Tibial nerve (tissue), 4 donors: ENCODE measurements around the gene PIAS3. TPM values are rescaled to one million over a fixed set of nuclear protein-coding genes. Genes with fewer than 3 reads are reported as not detected.
A peak's percentile ranks its signal among the peaks of the same experiment; 100 is the strongest.

Source experiments
- DNase-seq, 2 donors: peaks; one replicate each; pipeline ENCODE4 v3.0.0-alpha.2; 2019; ENCODE audit warnings: low spot score in 2 of 2
- H3K27ac ChIP-seq, 4 donors: fragments of 200-600 bp; sonication (generic) in 3 of 4; one replicate each; pipeline ENCODE4 v1.5.1; 2017 to 2019; ENCODE audit warnings: mild to moderate bottlenecking in 1 of 4
- H3K27me3 ChIP-seq, 2 donors: fragments of 200-600 bp; sonication (generic) in 1 of 2; one replicate each; pipeline versions ENCODE4 v1.5.1 to v1.6.0; 2017 to 2019
- H3K36me3 ChIP-seq, 3 donors: fragments of 200-600 bp; sonication (generic); one replicate each; pipeline ENCODE4 v1.5.1; 2018 to 2019
- H3K4me1 ChIP-seq, 4 donors: fragments of 200-600 bp; sonication (generic) in 3 of 4; one replicate each; pipeline ENCODE4 v1.5.1; 2017 to 2019
- H3K4me3 ChIP-seq, 4 donors: fragments of 200-600 bp; sonication (generic) in 3 of 4; one replicate each; pipeline ENCODE4 v1.5.1; 2017 to 2019; ENCODE audit warnings: mild to moderate bottlenecking in 1 of 4, moderate library complexity in 1 of 4
- H3K9me3 ChIP-seq, 4 donors: fragments of 200-600 bp; sonication (generic) in 3 of 4; one replicate each; pipeline ENCODE4 v1.5.1; 2017 to 2019
- EP300 ChIP-seq, 2 donors: sonication (generic); formaldehyde crosslinking; IDR thresholded peaks; one replicate each; pipeline ENCODE4 v1.6.1; 2017; ENCODE audit warnings: antibody characterized with exemption in 2 of 2, mild to moderate bottlenecking in 1 of 2
- POLR2A ChIP-seq, 2 donors: fragments of 450-650 bp; IDR thresholded peaks; one replicate each; pipeline ENCODE4 v1.6.1; 2017; ENCODE audit warnings: antibody characterized with exemption in 2 of 2, mild to moderate bottlenecking in 2 of 2, moderate library complexity in 2 of 2
- WGBS, 2 donors: methylation state at CpG; one replicate each; pipeline ENCODE4 v1.1.5; 2018; 5-methylcytosine and 5-hydroxymethylcytosine counted together
- total RNA-seq, 4 donors: library from RNA; depleted of rRNA; stranded (reverse); fragments of >200 nt; gene quantifications; one replicate each; pipeline ENCODE4 v1.1.0, GENCODE V29; 2016
- TF ChIP-seq, protein P1 (sequence below), 5 experiments: fragments of 200-600 bp in 3 of 5; fragments of 450-650 bp in 2 of 5; sonication (generic) in 3 of 5; IDR thresholded peaks; one replicate each; pipeline ENCODE4 v1.5.1; 2016 to 2019; ENCODE audit warnings: antibody characterized with exemption in 5 of 5, mild to moderate bottlenecking in 3 of 5, moderate library complexity in 2 of 5

PIAS3 gene
- total RNA-seq, 4 donors from 2014 or later = 25.5 to 29.1 (median 26.3) TPM

DNA sequence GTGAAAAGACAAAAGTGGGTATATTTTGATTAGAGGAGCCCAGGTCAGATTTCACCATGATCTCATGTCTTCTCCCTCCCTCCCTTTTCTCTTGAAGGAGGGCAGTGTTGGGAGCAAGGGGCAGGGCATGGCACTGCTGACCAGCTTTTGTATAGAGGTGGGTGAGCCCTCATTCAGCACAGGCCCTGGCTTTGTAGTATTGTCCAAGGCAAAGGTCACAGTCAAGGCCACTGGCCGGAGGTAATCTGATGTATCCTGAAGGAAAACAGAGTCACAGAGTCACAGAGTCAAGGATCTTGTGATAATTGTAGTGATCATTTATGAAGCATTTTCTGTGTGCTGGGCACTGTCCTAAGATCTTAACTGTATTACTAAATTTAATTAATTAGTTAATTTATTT is 39.1 kb upstream of the PIAS3 start:
- no peak overlapping the region for H3K4me3 ChIP-seq
- WGBS, 2 donors = 75 to 83% methylated on average over 1 of the region's 1 CpG
- H3K4me1 ChIP-seq = peaks cover 0 to 5% (median 2%) of the 10 kb centered on the region in 4 donors
- no peak for TF ChIP-seq POLR2A (IDR thresholded peaks at IDR 0.05)
- TF ChIP-seq EP300 (IDR thresholded peaks at IDR 0.05) = no peak
- TF ChIP-seq, protein P1, sequence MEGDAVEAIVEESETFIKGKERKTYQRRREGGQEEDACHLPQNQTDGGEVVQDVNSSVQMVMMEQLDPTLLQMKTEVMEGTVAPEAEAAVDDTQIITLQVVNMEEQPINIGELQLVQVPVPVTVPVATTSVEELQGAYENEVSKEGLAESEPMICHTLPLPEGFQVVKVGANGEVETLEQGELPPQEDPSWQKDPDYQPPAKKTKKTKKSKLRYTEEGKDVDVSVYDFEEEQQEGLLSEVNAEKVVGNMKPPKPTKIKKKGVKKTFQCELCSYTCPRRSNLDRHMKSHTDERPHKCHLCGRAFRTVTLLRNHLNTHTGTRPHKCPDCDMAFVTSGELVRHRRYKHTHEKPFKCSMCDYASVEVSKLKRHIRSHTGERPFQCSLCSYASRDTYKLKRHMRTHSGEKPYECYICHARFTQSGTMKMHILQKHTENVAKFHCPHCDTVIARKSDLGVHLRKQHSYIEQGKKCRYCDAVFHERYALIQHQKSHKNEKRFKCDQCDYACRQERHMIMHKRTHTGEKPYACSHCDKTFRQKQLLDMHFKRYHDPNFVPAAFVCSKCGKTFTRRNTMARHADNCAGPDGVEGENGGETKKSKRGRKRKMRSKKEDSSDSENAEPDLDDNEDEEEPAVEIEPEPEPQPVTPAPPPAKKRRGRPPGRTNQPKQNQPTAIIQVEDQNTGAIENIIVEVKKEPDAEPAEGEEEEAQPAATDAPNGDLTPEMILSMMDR (IDR thresholded peaks at IDR 0.05) = no peak
- no peaks in the 10 kb centered on the region for H3K9me3 ChIP-seq
- H3K27me3 ChIP-seq = no peaks in the 10 kb centered on the region
- no peak for DNase-seq
- peaks cover 0 to 52% (median 0%) of the 10 kb centered on the region in 3 donors for H3K36me3 ChIP-seq
- no peak overlapping the region for H3K27ac ChIP-seq

DNA sequence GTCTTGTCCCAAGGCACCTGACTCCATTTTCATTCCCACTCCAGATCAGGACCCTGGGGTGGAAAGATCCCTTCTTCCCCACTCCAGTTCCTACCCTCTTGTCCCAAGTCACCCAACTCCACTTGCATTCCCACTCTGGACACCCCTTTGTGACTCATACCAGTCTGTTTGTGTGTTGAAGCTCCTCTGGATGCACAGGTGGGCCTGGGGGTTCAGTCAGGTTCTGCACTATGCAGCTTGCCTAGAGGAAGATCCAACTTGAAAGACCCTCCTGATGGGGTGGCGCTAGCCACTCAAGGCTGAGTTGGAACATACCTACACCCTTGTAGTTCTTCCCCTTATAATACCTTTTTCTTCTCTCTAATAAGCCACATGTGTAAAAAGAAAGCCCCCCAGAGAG is 36.6 kb upstream of the PIAS3 start:
- TF ChIP-seq EP300 (IDR thresholded peaks at IDR 0.05) (no peak), POLR2A (IDR thresholded peaks at IDR 0.05) (no peak)
- TF ChIP-seq, protein P1 (IDR thresholded peaks at IDR 0.05) = no peak
- peaks cover 0 to 30% (median 21%) of the 10 kb centered on the region in 4 donors for H3K4me1 ChIP-seq
- no peaks in the 10 kb centered on the region for H3K9me3 ChIP-seq
- peaks cover 0 to 35% (median 0%) of the 10 kb centered on the region in 3 donors for H3K36me3 ChIP-seq
- H3K4me3 ChIP-seq = no peak overlapping the region
- no peak for DNase-seq
- H3K27ac ChIP-seq = no peak overlapping the region
- H3K27me3 ChIP-seq = no peaks in the 10 kb centered on the region
- WGBS, 2 donors = 100% methylated on average over 1 of the region's 1 CpG

DNA sequence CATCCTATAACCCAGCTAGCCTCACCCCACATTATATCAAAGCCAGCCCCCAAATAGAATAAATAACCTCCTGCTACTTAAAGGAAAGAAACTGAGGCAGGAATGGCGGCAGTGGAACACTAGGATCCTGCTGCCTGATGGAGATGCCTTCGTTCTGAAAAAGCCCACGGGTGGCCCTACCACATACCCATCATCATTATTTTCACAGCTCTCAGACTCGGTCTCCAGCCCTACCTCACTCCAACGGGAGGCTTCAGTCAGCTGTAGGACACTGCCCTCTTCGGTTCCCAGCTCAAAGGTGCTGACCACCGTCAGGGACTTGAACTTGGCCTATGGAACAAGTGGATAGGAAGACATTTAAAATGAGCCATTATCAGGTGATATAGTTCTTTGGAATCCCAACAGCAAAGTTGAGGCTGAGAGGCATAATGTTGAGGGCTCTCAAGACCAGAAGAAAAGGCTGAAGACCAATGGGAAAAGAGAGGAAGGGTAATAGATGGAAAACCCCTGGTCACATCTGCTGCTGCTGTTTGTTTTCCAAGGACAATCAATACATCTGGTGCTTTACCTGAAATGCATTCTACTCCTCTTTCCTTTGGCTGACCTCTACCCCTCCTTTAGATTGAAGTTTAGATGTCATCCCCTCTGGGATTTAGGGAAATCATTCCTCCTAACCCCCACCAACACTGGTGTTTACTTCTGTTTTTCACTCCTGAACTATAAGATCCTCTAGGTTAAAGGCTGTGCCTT is 34.6 kb upstream of the PIAS3 start:
- no peak for DNase-seq
- Histone ChIP-seq H3K4me3 (no peak overlapping the region), H3K36me3 (peaks cover 0 to 24% (median 0%) of the 10 kb centered on the region in 3 donors), H3K4me1 (peaks cover 0 to 30% (median 21%) of the 10 kb centered on the region in 4 donors), H3K9me3 (no peaks in the 10 kb centered on the region), H3K27ac (peak overlapping the region; percentile 73 to 94 (median 86)), H3K27me3 (no peaks in the 10 kb centered on the region)
- TF ChIP-seq POLR2A (IDR thresholded peaks at IDR 0.05) = no peak
- no peak for TF ChIP-seq EP300 (IDR thresholded peaks at IDR 0.05)
- TF ChIP-seq, protein P1 (IDR thresholded peaks at IDR 0.05) = no peak
- 86 to 87% methylated on average over 7 of the region's 7 CpGs for WGBS, 2 donors

DNA sequence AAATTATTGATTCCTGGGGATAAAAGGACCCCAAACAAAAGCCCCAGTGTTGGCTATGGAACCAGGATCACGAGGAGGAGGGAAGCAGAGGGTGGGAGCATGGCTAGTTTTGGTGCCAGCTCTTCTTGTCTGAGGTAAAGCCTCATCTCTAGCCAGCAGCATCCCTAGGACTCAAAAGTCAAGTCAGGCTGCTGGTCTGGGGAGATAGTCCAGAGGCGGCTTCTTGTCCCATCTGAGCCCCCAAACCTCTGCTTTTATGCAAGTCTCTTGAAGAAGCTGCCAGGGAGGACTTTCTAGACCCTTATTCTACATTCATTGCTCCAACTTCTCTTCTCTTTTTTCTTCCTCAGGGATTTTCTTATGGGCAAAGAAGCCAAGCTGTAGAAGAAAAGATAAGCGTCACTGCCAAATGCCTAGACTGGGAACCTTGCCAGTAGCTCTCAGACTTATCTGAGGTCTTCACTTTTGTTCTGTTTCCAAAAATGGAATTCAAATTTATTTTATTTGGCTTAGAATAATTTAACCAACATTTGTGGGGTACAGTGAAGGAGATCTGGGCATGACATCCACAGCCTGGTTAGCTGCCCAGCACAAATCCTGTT is 33.7 kb upstream of the PIAS3 start:
- Histone ChIP-seq H3K4me1 (peaks cover 0 to 30% (median 21%) of the 10 kb centered on the region in 4 donors), H3K27ac (peak overlapping the region; percentile 73 to 94 (median 86)), H3K27me3 (no peaks in the 10 kb centered on the region), H3K4me3 (peak overlapping the region in 1 of 4 donors; percentile 20), H3K9me3 (no peaks in the 10 kb centered on the region), H3K36me3 (peaks cover 0 to 16% (median 0%) of the 10 kb centered on the region in 3 donors)
- peak in 1 of 2 donors; percentile 40 for DNase-seq
- TF ChIP-seq POLR2A (IDR thresholded peaks at IDR 0.05) = no peak
- TF ChIP-seq, protein P1 (IDR thresholded peaks at IDR 0.05) = no peak
- no peak for TF ChIP-seq EP300 (IDR thresholded peaks at IDR 0.05)
- WGBS, 2 donors = 30 to 40% methylated on average over 3 of the region's 3 CpGs
